ENCODE results near the gene PLEKHA6.
"Not testable (repeated sequence)": the region's sequence is repeated elsewhere in the genome, so short reads cannot be mapped to it uniquely, and the experiment has no call there.

Gene PLEKHA6

GRCh38 chr1:204241050-204241449, 118.7 kb downstream of the PLEKHA6 start:
- in situ Hi-C loops (cut with MboI; ENCODE audit: low sequenced_read_pairs, unreplicated experiment), result no loop called here
- no peak for DNase-seq (ENCODE audit: low spot score)

GRCh38 chr1:204240233-204240632, 119.5 kb downstream of the PLEKHA6 start:
- in situ Hi-C loops (cut with MboI; ENCODE audit: low sequenced_read_pairs, unreplicated experiment), result no loop called here
- TF ChIP-seq CTCF (IDR thresholded peaks at IDR 0.05; ENCODE audit: borderline replicate concordance, control extremely low read depth, extremely low read depth, insufficient read depth, missing control alignments), result no peak
- no peak for DNase-seq (ENCODE audit: low spot score)

More at GRCh38 chr1:204241050-204241449, 118.7 kb downstream of the PLEKHA6 start:
- TF ChIP-seq CTCF (IDR thresholded peaks at IDR 0.05; ENCODE audit: borderline replicate concordance, control extremely low read depth, extremely low read depth, insufficient read depth, missing control alignments), result no peak

GRCh38 chr1:204239401-204239800, 120.3 kb downstream of the PLEKHA6 start:
- DNase-seq (ENCODE audit: low spot score); in situ Hi-C loops (cut with MboI; ENCODE audit: low sequenced_read_pairs, unreplicated experiment): not testable (repeated sequence)

GRCh38 chr1:204238520-204238919, 121.2 kb downstream of the PLEKHA6 start:
- DNase-seq (ENCODE audit: low spot score); in situ Hi-C loops (cut with MboI; ENCODE audit: low sequenced_read_pairs, unreplicated experiment): not testable (repeated sequence)

GRCh38 chr1:204237515-204237914, 122.2 kb downstream of the PLEKHA6 start:
- DNase-seq (ENCODE audit: low spot score); in situ Hi-C loops (cut with MboI; ENCODE audit: low sequenced_read_pairs, unreplicated experiment): not testable (repeated sequence)

- no peak for DNase-seq (ENCODE audit: low spot score)
- TF ChIP-seq CTCF (IDR thresholded peaks at IDR 0.05; ENCODE audit: borderline replicate concordance, control extremely low read depth, extremely low read depth, insufficient read depth, missing control alignments), result no peak
- in situ Hi-C loops (cut with MboI; ENCODE audit: low sequenced_read_pairs, unreplicated experiment), result no loop called here
Measured at GRCh38 chr1:204232526-204232925, 127.2 kb downstream of the PLEKHA6 start.

GRCh38 chr1:204230211-204230610, 129.5 kb downstream of the PLEKHA6 start:
- no peak for DNase-seq (ENCODE audit: low spot score)
- in situ Hi-C loops (cut with MboI; ENCODE audit: low sequenced_read_pairs, unreplicated experiment), result no loop called here
- no peak for TF ChIP-seq CTCF (IDR thresholded peaks at IDR 0.05; ENCODE audit: borderline replicate concordance, control extremely low read depth, extremely low read depth, insufficient read depth, missing control alignments)

- DNase-seq (ENCODE audit: low spot score), result no peak
- TF ChIP-seq CTCF (IDR thresholded peaks at IDR 0.05; ENCODE audit: borderline replicate concordance, control extremely low read depth, extremely low read depth, insufficient read depth, missing control alignments), result no peak
- in situ Hi-C loops (cut with MboI; ENCODE audit: low sequenced_read_pairs, unreplicated experiment), result no loop called here
Measured at GRCh38 chr1:204228896-204229295, 130.8 kb downstream of the PLEKHA6 start.
